GM20000 (cell line): Measurements from ENCODE around the gene USP22.

ENCODE experiments used
- DNase-seq: peaks from one replicate; pipeline ENCODE4 v3.0.0; 2012; ENCODE audit warnings: low spot score
- CTCF ChIP-seq: IDR thresholded peaks from 2 replicates; pipeline ENCODE4 v1.5.1; 2012; ENCODE audit warnings: mild to moderate bottlenecking, control low read depth; ENCODE audit errors: extremely low read depth, missing control alignments

USP22 gene

DNA sequence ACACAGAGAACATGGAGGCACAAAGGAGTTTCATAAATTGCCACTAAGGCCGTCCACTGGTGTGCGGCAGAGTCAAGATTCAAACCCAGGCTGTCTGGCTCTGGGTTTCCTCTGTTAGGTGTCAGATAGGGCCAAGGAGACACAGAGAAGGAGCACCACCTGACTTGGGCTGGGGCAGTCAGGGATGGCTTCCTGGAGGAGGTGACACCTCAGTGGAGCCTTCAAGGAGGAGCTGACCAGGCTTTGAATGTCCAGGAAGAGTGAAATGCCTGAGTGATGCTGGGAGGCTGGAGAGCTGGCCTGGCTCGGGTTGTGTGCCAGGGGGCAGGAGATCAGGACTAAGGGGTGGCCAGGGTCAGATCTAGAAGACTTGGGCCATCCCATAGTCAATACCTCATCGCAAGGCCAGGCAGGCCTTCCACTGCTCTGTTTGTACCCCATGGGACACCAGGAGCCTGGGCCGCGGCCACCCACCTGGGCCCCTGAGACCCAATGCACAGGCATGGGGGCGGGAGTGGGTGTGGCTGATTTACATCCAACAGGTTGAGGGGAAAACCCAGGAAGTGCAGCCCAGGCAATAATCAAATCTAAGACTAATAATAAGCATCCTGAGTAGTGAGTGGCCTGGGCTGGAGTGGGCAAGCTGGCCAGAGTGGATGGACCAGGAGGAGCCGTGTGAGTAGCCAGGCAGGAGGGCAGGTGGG is 73.7 kb downstream of the USP22 start:
- no peak for TF ChIP-seq CTCF

DNA sequence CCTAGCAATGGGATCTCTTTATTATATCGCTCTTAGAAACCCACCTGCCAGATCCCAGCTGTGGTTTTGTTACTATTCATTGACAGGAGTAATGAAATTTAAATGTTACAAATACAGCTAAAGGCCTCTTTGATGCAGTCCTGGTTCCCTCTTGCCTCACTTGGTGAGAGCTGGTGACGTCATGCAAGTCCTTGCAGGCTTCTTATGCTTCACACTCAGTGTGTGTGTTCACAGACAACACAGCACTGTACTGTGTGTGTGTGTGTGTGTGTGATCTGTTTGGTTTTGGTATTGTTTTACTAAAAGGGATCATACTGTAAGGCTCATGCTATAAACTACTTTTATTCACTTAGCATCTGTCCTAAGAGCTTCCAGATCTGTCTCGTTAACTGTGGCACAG is 75.0 kb downstream of the USP22 start:
- TF ChIP-seq CTCF = no peak
- no peak for DNase-seq

More for the DNA sequence above, 73.7 kb downstream of the USP22 start:
- no peak for DNase-seq

GRCh38 chr17:20966870-20967269 is 75.9 kb downstream of the USP22 start:
- TF ChIP-seq CTCF = no peak
- DNase-seq = no peak

GRCh38 chr17:20965492-20965891 is 77.3 kb downstream of the USP22 start:
- no peak for DNase-seq
- no peak for TF ChIP-seq CTCF

GRCh38 chr17:20961586-20961985 is 81.2 kb downstream of the USP22 start:
- no peak for TF ChIP-seq CTCF
- DNase-seq = no peak

GRCh38 chr17:20960871-20961270 is 81.9 kb downstream of the USP22 start:
- DNase-seq = no peak
- TF ChIP-seq CTCF = no peak

DNA sequence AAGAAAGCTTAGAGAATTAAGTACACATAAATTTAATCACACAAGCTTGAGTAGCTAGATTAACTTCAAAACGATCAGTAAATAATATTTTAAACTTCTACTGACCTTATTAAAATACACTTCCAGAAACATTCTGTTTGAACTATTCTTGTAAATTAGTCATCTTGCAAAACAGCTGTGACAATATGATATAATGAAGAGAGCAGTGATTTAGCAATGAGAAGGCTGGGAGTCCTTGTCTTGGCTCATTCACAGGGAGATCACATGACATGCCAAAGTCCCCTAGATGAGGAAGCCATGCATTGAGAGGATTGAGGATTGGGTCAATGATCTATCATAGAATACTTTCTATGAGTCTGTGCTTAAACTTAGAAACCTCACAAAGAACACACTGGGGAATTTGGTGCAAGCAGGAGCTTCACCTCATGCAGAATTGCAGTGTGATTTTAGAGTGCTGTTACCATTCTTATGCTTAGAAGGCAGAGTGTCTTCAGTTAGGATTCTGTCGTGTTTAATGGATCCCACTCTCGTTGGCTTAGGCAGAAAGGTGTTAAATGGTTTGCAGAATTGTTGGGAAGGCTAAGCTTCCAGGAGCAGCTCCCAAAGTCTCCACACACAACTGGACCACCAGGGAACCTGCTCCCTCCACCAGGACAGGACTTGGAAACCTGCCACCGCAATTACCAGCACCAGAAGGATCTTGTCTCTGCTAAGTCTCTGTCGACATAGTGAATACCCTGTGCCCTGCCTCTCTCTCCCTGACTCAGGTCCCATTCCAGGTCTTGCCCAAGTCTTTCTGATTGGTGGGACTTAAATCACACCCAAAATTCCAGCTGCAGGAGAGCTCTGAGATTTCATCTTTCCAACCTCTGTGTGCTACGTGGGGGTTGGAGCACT is 87.1 kb downstream of the USP22 start:
- TF ChIP-seq CTCF = no peak
- no peak for DNase-seq
